Sigmoid colon (tissue), 4 donors: ENCODE data around the gene ADCK1.

ENCODE experiments used
- CTCF ChIP-seq, 4 experiments: fragments of 450-650 bp in 3 of 4; fragments of 200-600 bp in 1 of 4; IDR thresholded peaks; one replicate each; pipeline ENCODE4 v1.5.1; 2016 to 2019; ENCODE audit warnings: antibody characterized with exemption in 4 of 4, mild to moderate bottlenecking in 3 of 4, moderate library complexity in 2 of 4
- EP300 ChIP-seq, 4 donors: sonication (generic); formaldehyde crosslinking; IDR thresholded peaks; one replicate each; pipeline ENCODE4 v1.6.1; 2017; ENCODE audit warnings: antibody characterized with exemption in 4 of 4
- POLR2A ChIP-seq, 2 donors: fragments of 450-650 bp; IDR thresholded peaks; one replicate each; pipeline ENCODE4 v1.6.1; 2016; ENCODE audit warnings: antibody characterized with exemption in 2 of 2, mild to moderate bottlenecking in 2 of 2, moderate library complexity in 2 of 2
- POLR2AphosphoS5 ChIP-seq, 4 donors: sonication (generic); formaldehyde crosslinking; IDR thresholded peaks; one replicate each; pipeline ENCODE4 v1.6.1; 2017; ENCODE audit warnings: antibody characterized with exemption in 4 of 4

GRCh38 chr14:77883131-77883846 lies 83.4 kb downstream of the ADCK1 start:
- TF ChIP-seq CTCF (IDR thresholded peaks at IDR 0.05) (no peak), POLR2A (IDR thresholded peaks at IDR 0.05) (no peak), POLR2AphosphoS5 (IDR thresholded peaks at IDR 0.05) (no peak), EP300 (IDR thresholded peaks at IDR 0.05) (no peak)
